CD4-positive, alpha-beta T cell (primary cell): ENCODE results near the gene HMGB2. TPM values are rescaled to one million over a fixed set of nuclear protein-coding genes. Genes with fewer than 3 reads are reported as not detected.

Experiments used
- ATAC-seq: fragments of 200-7000 bp; cut with Tn5 transposase; one replicate; pipeline ENCODE4 v1.10.0; 2022; ENCODE audit warnings: mild to moderate bottlenecking; ENCODE audit not compliant: poor library complexity
- CTCF ChIA-PET: fragments of 350-600 bp; sonication (Branson Sonifier 250); formaldehyde crosslinking; loops from one replicate; lab custom pipeline; 2021; ENCODE audit warnings: antibody characterized with exemption, inconsistent platforms; lab: Charles Lee
- POLR2A ChIA-PET: fragments of 350-600 bp; sonication (Branson Sonifier 250); formaldehyde crosslinking; loops from one replicate; lab custom pipeline; 2021; ENCODE audit warnings: antibody characterized with exemption, inconsistent platforms; lab: Charles Lee
- DNase-seq, 14 experiments: peaks; one replicate each; pipeline ENCODE4 v3.0.0-alpha.2; 2013 to 2020; ENCODE audit warnings: mixed read lengths in 2 of 14
- H3K27ac ChIP-seq, 2 donors: one replicate each; pipeline versions ENCODE4 v1.5.1 to v1.7.0; 2013; ENCODE audit warnings: low read length in 2 of 2, low read depth in 1 of 2, mild to moderate bottlenecking in 1 of 2
- H3K27me3 ChIP-seq, 2 experiments: 1 replicate in 1 of 2; 2 replicates in 1 of 2; pipeline versions ENCODE4 v1.6.1 to v1.7.0; 2013; ENCODE audit warnings: low read length in 2 of 2, control low read depth in 1 of 2, mild to moderate bottlenecking in 1 of 2, moderate library complexity in 1 of 2; ENCODE audit not compliant: insufficient read depth in 2 of 2, control insufficient read depth in 1 of 2
- H3K36me3 ChIP-seq: one replicate; pipeline ENCODE4 v1.6.1; 2013; ENCODE audit warnings: low read length, control low read depth; ENCODE audit not compliant: insufficient read depth
- H3K4me1 ChIP-seq: one replicate; pipeline ENCODE4 v1.6.1; 2013; ENCODE audit warnings: low read length, control low read depth; ENCODE audit not compliant: insufficient read depth
- H3K4me3 ChIP-seq: one replicate; pipeline ENCODE4 v1.5.1; 2013; ENCODE audit warnings: mild to moderate bottlenecking, low read length, moderate library complexity
- H3K9me3 ChIP-seq, 2 experiments: 1 replicate in 1 of 2; 2 replicates in 1 of 2; pipeline versions ENCODE4 v1.6.1 to v1.7.0; 2013; ENCODE audit warnings: low read length in 2 of 2, mild to moderate bottlenecking in 2 of 2, control low read depth in 1 of 2, moderate library complexity in 1 of 2; ENCODE audit not compliant: control insufficient read depth in 1 of 2, insufficient read depth in 1 of 2
- H3K27ac Mint-ChIP-seq: one replicate; pipeline ENCODE4 v1.8.0; 2020; ENCODE audit warnings: mixed read lengths
- H3K27me3 Mint-ChIP-seq: one replicate; pipeline ENCODE4 v1.8.0; 2021; ENCODE audit warnings: mixed read lengths
- H3K36me3 Mint-ChIP-seq: one replicate; pipeline ENCODE4 v1.8.0; 2021; ENCODE audit warnings: low read depth, mixed read lengths
- H3K4me1 Mint-ChIP-seq: one replicate; pipeline ENCODE4 v1.8.0; 2021; ENCODE audit warnings: low read depth, mixed read lengths
- H3K4me3 Mint-ChIP-seq: one replicate; pipeline ENCODE4 v1.8.0; 2020; ENCODE audit warnings: mild to moderate bottlenecking, mixed read lengths
- H3K9me3 Mint-ChIP-seq: one replicate; pipeline ENCODE4 v1.8.0; 2020; ENCODE audit warnings: mixed read lengths
- intact Hi-C, 2 experiments: fragments of 100-400 bp; cut with DNase I in 1 of 2; cut with micrococcal nuclease in 1 of 2; formaldehyde crosslinking; loops; one replicate each; pipeline versions ENCODE4 v1.15.1 to v1.9.0; 2023 to 2025; cut with DNase I, micrococcal nuclease
- polyA plus RNA-seq, 2 donors: library from polyadenylated mRNA; unstranded; fragments of 120-200 nt; gene quantifications; one replicate each; pipeline ENCODE4 v1.2.1, GENCODE V29; 2013
- total RNA-seq, 174 experiments: library from RNA in 2 of 174; stranded (reverse) in 2 of 174; gene quantifications; one replicate each; pipeline ENCODE4 v1.2.3 and lab custom pipeline; 2021 to 2026
- TF ChIP-seq, protein P1 (sequence below): fragments of 200-600 bp; IDR thresholded peaks from one replicate; pipeline ENCODE4 v1.8.0; 2022; ENCODE audit warnings: antibody characterized with exemption, mild to moderate bottlenecking

HMGB2 gene
- 100 to 1,000 TPM; 228 to 232 TPM for total RNA-seq
- polyA plus RNA-seq (2013, experiment 1 of 2), result 165 TPM
- polyA plus RNA-seq (2013, experiment 2 of 2), result 211 TPM
- total RNA-seq (lab: John Stamatoyannopoulos, UW), result 7.1 to 679 (median 112) reads per million in 172 experiments

GRCh38 chr4:173334085-173334890 is at the start of gene HMGB2:
HMGB2 (minus strand) TSS chr4:173334358; CDS start chr4:173333649, 709 bp downstream.
- H3K27me3 ChIP-seq, result no peaks in the 10 kb centered on the region
- POLR2A ChIA-PET, result interaction anchor here (0.6 to 6.8 kb wide), 33 partner anchors 9 to 950 kb away, joined by 3 to 373 read pairs (median 5); partner anchors contain the start of genes CEP44, FBXO8, GALNT7 and SAP30
- Mint-ChIP-seq H3K27me3 (peaks cover 13% of the 10 kb centered on the region), H3K27ac (peak within 1 kb of the TSS; percentile 96), H3K9me3 (no peaks in the 10 kb centered on the region), H3K4me1 (peaks cover 37% of the 10 kb centered on the region), H3K36me3 (peaks cover 42% of the 10 kb centered on the region), H3K4me3 (peak within 1 kb of the TSS; percentile 98)
- H3K4me1 ChIP-seq, result peaks cover 16% of the 10 kb centered on the region
- peak; percentile 99 to 100 (median 100) for DNase-seq
- peak within 1 kb of the TSS; percentile 78 to 93 for H3K27ac ChIP-seq
- CTCF ChIA-PET, result interaction anchor here (0.8 to 1.1 kb wide), 2 partner anchors 35 to 38 kb away, joined by 3 to 4 read pairs; no protein-coding TSS in a partner anchor
- TF ChIP-seq, protein P1, sequence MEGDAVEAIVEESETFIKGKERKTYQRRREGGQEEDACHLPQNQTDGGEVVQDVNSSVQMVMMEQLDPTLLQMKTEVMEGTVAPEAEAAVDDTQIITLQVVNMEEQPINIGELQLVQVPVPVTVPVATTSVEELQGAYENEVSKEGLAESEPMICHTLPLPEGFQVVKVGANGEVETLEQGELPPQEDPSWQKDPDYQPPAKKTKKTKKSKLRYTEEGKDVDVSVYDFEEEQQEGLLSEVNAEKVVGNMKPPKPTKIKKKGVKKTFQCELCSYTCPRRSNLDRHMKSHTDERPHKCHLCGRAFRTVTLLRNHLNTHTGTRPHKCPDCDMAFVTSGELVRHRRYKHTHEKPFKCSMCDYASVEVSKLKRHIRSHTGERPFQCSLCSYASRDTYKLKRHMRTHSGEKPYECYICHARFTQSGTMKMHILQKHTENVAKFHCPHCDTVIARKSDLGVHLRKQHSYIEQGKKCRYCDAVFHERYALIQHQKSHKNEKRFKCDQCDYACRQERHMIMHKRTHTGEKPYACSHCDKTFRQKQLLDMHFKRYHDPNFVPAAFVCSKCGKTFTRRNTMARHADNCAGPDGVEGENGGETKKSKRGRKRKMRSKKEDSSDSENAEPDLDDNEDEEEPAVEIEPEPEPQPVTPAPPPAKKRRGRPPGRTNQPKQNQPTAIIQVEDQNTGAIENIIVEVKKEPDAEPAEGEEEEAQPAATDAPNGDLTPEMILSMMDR, result no peak
- H3K36me3 ChIP-seq, result peaks cover 15% of the 10 kb centered on the region
- intact Hi-C loops, result loop anchor here (1.0 to 10.0 kb wide), 4 partner anchors 36 to 951 kb away; partner anchors contain the start of genes CEP44 (in 2 of the 2), FBXO8 (in 2 of the 2), GALNT7 (in 1 of the 2) and SAP30 (in 1 of the 2)
- H3K4me3 ChIP-seq, result peak within 1 kb of the TSS; percentile 88
- peak; percentile 92 for ATAC-seq
- H3K9me3 ChIP-seq, result no peaks in the 10 kb centered on the region

- no peaks in the 10 kb centered on the region for H3K36me3 Mint-ChIP-seq
- no peaks in the 10 kb centered on the region for H3K27me3 ChIP-seq
- ATAC-seq, result no peak
- no peaks in the 10 kb centered on the region for H3K36me3 ChIP-seq
- no peak overlapping the region for H3K4me3 ChIP-seq
- CTCF ChIA-PET, result no interaction called here
- no peaks in the 10 kb centered on the region for H3K4me1 ChIP-seq
- H3K9me3 Mint-ChIP-seq, result no peaks in the 10 kb centered on the region
- no peak overlapping the region for H3K4me3 Mint-ChIP-seq
- H3K9me3 ChIP-seq, result no peaks in the 10 kb centered on the region
- POLR2A ChIA-PET, result interaction anchor here (0.7 kb wide), 1 partner anchor 48 kb away, joined by 5 read pairs; no protein-coding TSS in a partner anchor
- no peak overlapping the region for H3K27ac Mint-ChIP-seq
- H3K27ac ChIP-seq, result no peak overlapping the region
- intact Hi-C loops, result no loop called here
- TF ChIP-seq, protein P1, result no peak
- no peaks in the 10 kb centered on the region for H3K4me1 Mint-ChIP-seq
- no peak for DNase-seq
- H3K27me3 Mint-ChIP-seq, result peaks cover 8% of the 10 kb centered on the region
Observed at GRCh38 chr4:173382349-173382748, 48.2 kb upstream of the HMGB2 start.

- Histone ChIP-seq H3K4me3 (no peak overlapping the region), H3K4me1 (no peaks in the 10 kb centered on the region), H3K9me3 (no peaks in the 10 kb centered on the region), H3K36me3 (no peaks in the 10 kb centered on the region), H3K27me3 (no peaks in the 10 kb centered on the region), H3K27ac (no peak overlapping the region)
- H3K27ac Mint-ChIP-seq, result no peak overlapping the region
- DNase-seq, result no peak
- no peaks in the 10 kb centered on the region for H3K36me3 Mint-ChIP-seq
- intact Hi-C loops, result no loop called here
- no peak for ATAC-seq
- ChIA-PET CTCF (no interaction called here), POLR2A (interaction anchor here (0.7 kb wide), 1 partner anchor 9 kb away, joined by 3 read pairs; no protein-coding TSS in a partner anchor)
- TF ChIP-seq, protein P1, result no peak
- H3K27me3 Mint-ChIP-seq, result peaks cover 4% of the 10 kb centered on the region
- no peak overlapping the region for H3K4me3 Mint-ChIP-seq
- no peaks in the 10 kb centered on the region for H3K4me1 Mint-ChIP-seq
- H3K9me3 Mint-ChIP-seq, result no peaks in the 10 kb centered on the region
Observed at GRCh38 chr4:173381610-173382009, 47.5 kb upstream of the HMGB2 start.
